Measurements from ENCODE around the gene HTR7. TPM values are rescaled to one million over a fixed set of nuclear protein-coding genes. Genes with fewer than 3 reads are reported as not detected.

The HTR7 gene
- total and polyA plus RNA-seq, 2 of the 8 experiments (the other 6 are each of a cell fraction or from before 2014, with no cell fraction given), result 22.9 to 24.6 TPM

GRCh38 chr10:90819911-90820310 lies 37.9 kb downstream of the HTR7 start:
- no peak overlapping the region for H3K56ac ChIP-seq (replicated peaks; ENCODE audit: insufficient read length, low read depth, low read length)
- CTCF ChIA-PET (ENCODE audit: partially characterized antibody), result interaction anchor here (0.7 to 1.3 kb wide), 2 partner anchors 41 to 1011 kb away, joined by 3 to 4 read pairs; no protein-coding TSS in a partner anchor
- H2BK5ac ChIP-seq (ENCODE audit: low read depth, low read length), result no peak overlapping the region
- H3K9ac ChIP-seq (replicated peaks in 1 of 4; ENCODE audit: extremely low read depth in 1 of 4, low read depth in 3 of 4, low read length in 3 of 4), result no peak overlapping the region
- no peak overlapping the region for H3K4me2 ChIP-seq (ENCODE audit: insufficient read depth in 1 of 2, low read depth in 2 of 2, low read length in 2 of 2)
- no peaks in the 10 kb centered on the region for H3K27me3 ChIP-seq (replicated peaks in 1 of 4; ENCODE audit: control insufficient read depth in 3 of 4, extremely low read depth in 1 of 4, insufficient read depth in 3 of 4, low read length in 3 of 4)
- no peak overlapping the region for H3K23ac ChIP-seq (ENCODE audit: insufficient read length)
- peaks cover 32 to 36% of the 10 kb centered on the region in 2 experiments for H3K9me3 ChIP-seq (ENCODE audit: insufficient read depth in 2 of 2, low read depth in 1 of 2, low read length in 1 of 2)
- H2BK120ac ChIP-seq (replicated peaks; ENCODE audit: low read depth, low read length), result no peak overlapping the region
- H2AFZ ChIP-seq (ENCODE audit: low read length), result no peak overlapping the region
- H3K79me2 ChIP-seq (ENCODE audit: control insufficient read depth in 1 of 2, insufficient read depth in 2 of 2, low read length in 2 of 2), result peaks cover 0 to 83% of the 10 kb centered on the region in 2 experiments; a peak in 2 of 4 replicates
- no peak for FAIRE-seq
- no peak overlapping the region for H4K91ac ChIP-seq (replicated peaks; ENCODE audit: insufficient read length, low read length)
- H4K5ac ChIP-seq (ENCODE audit: insufficient read length, low read depth, low read length), result no peak overlapping the region
- no peak overlapping the region for H2BK12ac ChIP-seq (ENCODE audit: low read depth, low read length)
- H3K4me3 ChIP-seq (ENCODE audit: extremely low read depth in 1 of 4, insufficient read depth in 2 of 4, low read depth in 3 of 4, low read length in 4 of 4), result no peak overlapping the region
- POLR2A ChIA-PET (ENCODE audit: partially characterized antibody), result interaction anchor here (0.7 kb wide), 1 partner anchor 15 kb away, joined by 3 read pairs; no protein-coding TSS in a partner anchor
- no peak overlapping the region for H2AK5ac ChIP-seq (ENCODE audit: low read depth, low read length)
- no peak overlapping the region for H2BK20ac ChIP-seq (ENCODE audit: low read length)
- no peak overlapping the region for H2BK15ac ChIP-seq (ENCODE audit: low read length)
- no peak overlapping the region for H3K27ac ChIP-seq (ENCODE audit: low read depth, low read length)
- H3K18ac ChIP-seq (ENCODE audit: extremely low read depth, low read length), result no peak overlapping the region
- H3K14ac ChIP-seq (ENCODE audit: insufficient read length), result no peak overlapping the region
- no peaks in the 10 kb centered on the region for H3K79me1 ChIP-seq (ENCODE audit: low read depth, low read length)
- no peaks in the 10 kb centered on the region for H4K20me1 ChIP-seq (replicated peaks in 1 of 2; ENCODE audit: control insufficient read depth in 1 of 2, insufficient read depth in 2 of 2, low read length in 2 of 2)
- H3K4ac ChIP-seq (replicated peaks; ENCODE audit: insufficient read length, low read depth, low read length), result no peak overlapping the region
- H3K23me2 ChIP-seq (ENCODE audit: low read depth, low read length), result peaks cover 2% of the 10 kb centered on the region; the same call in 1 of the 2 replicates
- H4K8ac ChIP-seq (ENCODE audit: extremely low read depth, insufficient read depth, low read length), result no peak overlapping the region
- peaks cover 0 to 20% (median 0%) of the 10 kb centered on the region in 4 experiments; a peak in 2 of 8 replicates for H3K36me3 ChIP-seq (ENCODE audit: control insufficient read depth in 2 of 4, insufficient read depth in 4 of 4, low read length in 3 of 4)
- no peak for DNase-seq (ENCODE audit: low read depth in 1 of 2, low spot score in 2 of 2)
- H3K4me1 ChIP-seq (replicated peaks in 1 of 4; ENCODE audit: control insufficient read depth in 3 of 4, insufficient read depth in 4 of 4, low read length in 3 of 4), result peaks cover 0 to 8% (median 3%) of the 10 kb centered on the region in 4 experiments; a peak in 3 of 7 replicates
- TF ChIP-seq RXRA (IDR thresholded peaks at IDR 0.05; ENCODE audit: insufficient read depth, low read depth, low read length), result no peak
- no peak for TF ChIP-seq SAP30 (IDR thresholded peaks at IDR 0.05; ENCODE audit: insufficient read depth, insufficient replicate concordance, low read length)
- no peak for TF ChIP-seq SP1 (IDR thresholded peaks at IDR 0.05; ENCODE audit: low read depth, low read length)
- no peak for TF ChIP-seq BCL11A (IDR thresholded peaks at IDR 0.05; ENCODE audit: low read depth in 2 of 2, low read length in 2 of 2)
- no peak for TF ChIP-seq GTF2F1 (IDR thresholded peaks at IDR 0.05; ENCODE audit: borderline replicate concordance, low read depth, low read length)
- no peak for TF ChIP-seq SIRT6 (IDR thresholded peaks at IDR 0.05; ENCODE audit: low read length)
- TF ChIP-seq ATF2 (IDR thresholded peaks at IDR 0.05; ENCODE audit: low read length), result no peak
- no peak for TF ChIP-seq ATF3 (IDR thresholded peaks at IDR 0.05; ENCODE audit: insufficient read depth, low read depth, low read length)
- no peak for TF ChIP-seq TEAD4 (IDR thresholded peaks at IDR 0.05; ENCODE audit: low read depth, low read length)
- no peak for TF ChIP-seq YY1 (IDR thresholded peaks at IDR 0.05; ENCODE audit: low read depth, low read length)
- no peak for TF ChIP-seq ZNF274 (IDR thresholded peaks at IDR 0.05; ENCODE audit: borderline replicate concordance, extremely low read depth, low read length)
- no peak for TF ChIP-seq BRCA1 (IDR thresholded peaks at IDR 0.05; ENCODE audit: low read depth, low read length)
